Mucosa of stomach (tissue), 1 donor: ENCODE measurements around the gene KCNQ1OT1.

Experiments
- H3K27me3 ChIP-seq: one replicate; pipeline ENCODE4 v1.7.0; 2013; ENCODE audit warnings: mild to moderate bottlenecking, low read length; ENCODE audit not compliant: control insufficient read depth, insufficient read depth
- H3K36me3 ChIP-seq: one replicate; pipeline ENCODE4 v1.7.0; 2013; ENCODE audit warnings: low read length; ENCODE audit not compliant: control insufficient read depth, insufficient read depth
- H3K4me1 ChIP-seq: one replicate; pipeline ENCODE4 v1.7.0; 2013; ENCODE audit warnings: mild to moderate bottlenecking, low read length; ENCODE audit not compliant: control insufficient read depth, insufficient read depth
- H3K4me3 ChIP-seq: one replicate; pipeline ENCODE4 v1.7.0; 2013; ENCODE audit warnings: low read length
- H3K9ac ChIP-seq: one replicate; pipeline ENCODE4 v1.7.0; 2013; ENCODE audit warnings: mild to moderate bottlenecking, low read length, moderate library complexity
- H3K9me3 ChIP-seq: one replicate; pipeline ENCODE4 v1.7.0; 2013; ENCODE audit warnings: mild to moderate bottlenecking, low read length, moderate library complexity; ENCODE audit not compliant: control insufficient read depth
- donor health status: Pancreatic carcinoma.

Gene KCNQ1OT1

GRCh38 chr11:2594267-2594666 lies 105.5 kb downstream of the KCNQ1OT1 start:
- no peaks in the 10 kb centered on the region for H3K4me1 ChIP-seq
- no peak overlapping the region for H3K9ac ChIP-seq
- no peaks in the 10 kb centered on the region for H3K9me3 ChIP-seq
- no peaks in the 10 kb centered on the region for H3K27me3 ChIP-seq
- H3K36me3 ChIP-seq: no peaks in the 10 kb centered on the region
- H3K4me3 ChIP-seq: no peak overlapping the region

DNA sequence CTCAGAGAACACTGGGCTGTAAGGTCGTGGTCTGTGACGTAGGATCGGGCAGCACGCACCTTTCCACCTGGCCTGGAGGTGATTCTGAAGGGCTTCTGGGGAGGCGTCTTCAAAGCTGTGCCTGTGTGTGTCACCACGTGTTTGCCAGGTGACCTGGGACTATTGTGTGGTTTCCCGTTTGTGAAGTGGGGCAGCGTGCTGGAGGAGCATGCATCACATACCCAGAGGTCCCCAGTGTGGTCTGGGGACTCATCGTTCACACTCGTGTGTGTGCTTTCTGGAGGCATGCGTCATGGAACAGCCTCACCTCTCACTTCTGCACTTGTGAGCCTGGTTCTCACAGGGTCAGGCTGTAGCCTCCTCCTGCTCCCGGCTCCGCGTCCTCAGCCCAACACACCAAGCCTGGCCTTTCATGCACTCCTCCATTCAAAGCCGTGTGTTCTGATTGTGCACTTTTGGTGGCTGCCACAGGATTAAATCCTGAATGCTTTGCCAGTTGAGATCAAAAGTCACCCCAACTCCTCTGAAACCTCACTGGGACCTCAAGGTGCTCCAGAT lies 106.3 kb downstream of the KCNQ1OT1 start:
- Histone ChIP-seq H3K4me3 (no peak overlapping the region), H3K36me3 (no peaks in the 10 kb centered on the region), H3K9me3 (no peaks in the 10 kb centered on the region), H3K27me3 (no peaks in the 10 kb centered on the region), H3K4me1 (no peaks in the 10 kb centered on the region), H3K9ac (no peak overlapping the region)

DNA sequence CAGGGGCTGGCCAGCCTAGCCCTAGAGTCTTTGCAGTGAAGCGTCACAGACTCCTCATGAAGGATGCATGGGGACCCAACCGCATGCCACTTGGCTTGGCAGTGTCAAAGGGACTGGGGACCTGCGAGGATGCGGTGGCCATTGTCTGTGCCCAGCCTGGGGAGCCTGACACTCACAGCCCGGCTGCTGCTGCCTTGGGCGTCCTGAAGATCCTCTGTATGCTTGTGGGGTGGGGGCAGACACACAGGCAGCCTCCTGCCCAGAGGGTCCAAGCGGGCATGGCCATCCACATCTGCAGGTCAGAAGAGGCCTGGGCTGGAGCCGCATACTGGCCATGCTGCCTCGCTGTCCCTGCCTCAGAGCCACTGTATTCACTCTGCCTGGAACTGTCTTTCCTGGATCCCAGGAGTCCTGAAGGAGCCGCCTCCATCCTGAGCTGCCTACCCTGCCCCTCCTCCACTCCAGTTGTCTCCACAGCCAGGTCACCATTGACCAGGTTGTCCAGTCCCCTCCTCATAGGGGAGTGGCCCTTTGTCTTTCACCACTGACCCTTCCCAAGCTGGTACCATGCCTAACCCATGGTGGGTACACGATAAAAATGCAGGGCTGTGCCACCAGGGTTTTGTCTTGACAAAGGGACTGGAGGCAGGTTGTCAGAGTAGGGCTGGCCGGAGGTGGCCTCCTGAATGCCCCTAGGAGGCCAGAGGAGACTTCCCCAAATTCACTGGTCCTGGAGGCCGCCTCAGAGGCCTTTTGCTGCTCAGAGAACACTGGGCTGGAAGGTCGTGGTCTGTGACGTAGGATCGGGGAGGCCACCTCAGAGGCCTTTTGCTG lies 107.0 kb downstream of the KCNQ1OT1 start:
- H3K9ac ChIP-seq: no peak overlapping the region
- no peaks in the 10 kb centered on the region for H3K9me3 ChIP-seq
- H3K4me3 ChIP-seq: no peak overlapping the region
- H3K4me1 ChIP-seq: no peaks in the 10 kb centered on the region
- no peaks in the 10 kb centered on the region for H3K36me3 ChIP-seq
- no peaks in the 10 kb centered on the region for H3K27me3 ChIP-seq

DNA sequence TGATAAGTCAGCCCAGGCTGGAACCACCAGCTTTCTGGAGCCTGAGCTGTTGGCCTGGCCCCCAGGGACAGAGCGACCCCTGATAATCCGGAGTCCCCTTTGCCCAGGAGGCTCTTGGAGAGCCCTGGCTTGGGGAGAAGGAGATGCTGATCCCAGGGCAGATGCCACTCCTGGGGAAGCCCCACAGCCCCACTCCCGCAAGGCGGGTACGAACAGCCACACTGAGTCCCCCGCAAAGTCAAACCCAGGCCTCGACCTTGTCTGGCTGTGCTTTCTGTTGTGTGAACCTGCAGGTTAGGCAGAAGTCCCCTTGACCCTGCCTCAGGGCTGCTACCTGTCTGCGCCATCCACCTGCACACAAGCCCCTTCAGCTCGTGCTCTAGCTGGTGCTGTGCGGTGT lies 108.0 kb downstream of the KCNQ1OT1 start:
- Histone ChIP-seq H3K36me3 (no peaks in the 10 kb centered on the region), H3K4me3 (no peak overlapping the region), H3K27me3 (no peaks in the 10 kb centered on the region), H3K9ac (no peak overlapping the region), H3K9me3 (no peaks in the 10 kb centered on the region), H3K4me1 (no peaks in the 10 kb centered on the region)

DNA sequence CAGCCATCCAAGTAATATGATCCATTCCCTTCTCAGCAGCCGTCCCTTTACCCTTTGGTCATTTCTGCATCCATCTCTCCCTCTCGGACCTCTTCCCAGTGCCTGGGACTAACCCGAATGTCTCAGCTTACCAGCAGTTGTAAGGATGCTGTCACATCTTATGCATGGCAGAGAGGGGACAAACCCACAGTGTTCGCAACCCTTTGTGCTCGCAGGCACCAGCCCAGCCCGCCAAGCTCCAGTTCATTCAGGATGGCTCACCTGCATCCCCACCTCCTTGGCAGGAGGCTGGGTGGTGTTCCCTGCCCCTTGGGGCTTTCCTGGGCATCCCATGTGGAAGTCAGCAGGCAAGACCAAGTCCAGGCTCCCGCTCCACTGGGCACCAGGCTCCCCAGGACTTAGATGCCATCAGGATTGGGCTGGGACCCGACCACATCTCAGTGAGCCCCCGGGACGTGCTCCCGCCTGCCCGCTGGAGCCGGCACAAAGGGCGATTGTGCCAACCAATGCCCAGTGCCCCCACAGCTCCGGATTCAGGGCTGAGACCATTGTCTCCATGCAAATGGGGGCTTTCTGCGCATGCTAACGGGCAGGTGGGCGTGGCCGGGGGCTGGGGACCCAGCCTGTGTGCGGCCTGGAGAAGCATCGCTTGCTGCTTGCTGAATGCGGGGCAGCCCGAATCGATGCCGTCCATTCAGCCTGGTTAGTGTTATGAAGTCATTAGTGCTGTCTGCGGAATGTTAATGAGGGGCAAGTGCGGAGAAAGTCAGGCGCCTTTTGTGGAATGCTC lies 108.6 kb downstream of the KCNQ1OT1 start:
- Histone ChIP-seq H3K4me1 (no peaks in the 10 kb centered on the region), H3K27me3 (no peaks in the 10 kb centered on the region), H3K4me3 (no peak overlapping the region), H3K9ac (no peak overlapping the region), H3K9me3 (no peaks in the 10 kb centered on the region), H3K36me3 (no peaks in the 10 kb centered on the region)

- Histone ChIP-seq H3K4me3 (no peak overlapping the region), H3K9me3 (no peaks in the 10 kb centered on the region), H3K27me3 (no peaks in the 10 kb centered on the region), H3K4me1 (no peaks in the 10 kb centered on the region), H3K9ac (no peak overlapping the region), H3K36me3 (no peaks in the 10 kb centered on the region)
Measured at GRCh38 chr11:2590131-2590964, 109.4 kb downstream of the KCNQ1OT1 start.

- Histone ChIP-seq H3K27me3 (no peaks in the 10 kb centered on the region), H3K9me3 (no peaks in the 10 kb centered on the region), H3K4me1 (no peaks in the 10 kb centered on the region), H3K9ac (no peak overlapping the region), H3K36me3 (no peaks in the 10 kb centered on the region), H3K4me3 (no peak overlapping the region)
Measured at GRCh38 chr11:2589538-2589934, 110.3 kb downstream of the KCNQ1OT1 start.

DNA sequence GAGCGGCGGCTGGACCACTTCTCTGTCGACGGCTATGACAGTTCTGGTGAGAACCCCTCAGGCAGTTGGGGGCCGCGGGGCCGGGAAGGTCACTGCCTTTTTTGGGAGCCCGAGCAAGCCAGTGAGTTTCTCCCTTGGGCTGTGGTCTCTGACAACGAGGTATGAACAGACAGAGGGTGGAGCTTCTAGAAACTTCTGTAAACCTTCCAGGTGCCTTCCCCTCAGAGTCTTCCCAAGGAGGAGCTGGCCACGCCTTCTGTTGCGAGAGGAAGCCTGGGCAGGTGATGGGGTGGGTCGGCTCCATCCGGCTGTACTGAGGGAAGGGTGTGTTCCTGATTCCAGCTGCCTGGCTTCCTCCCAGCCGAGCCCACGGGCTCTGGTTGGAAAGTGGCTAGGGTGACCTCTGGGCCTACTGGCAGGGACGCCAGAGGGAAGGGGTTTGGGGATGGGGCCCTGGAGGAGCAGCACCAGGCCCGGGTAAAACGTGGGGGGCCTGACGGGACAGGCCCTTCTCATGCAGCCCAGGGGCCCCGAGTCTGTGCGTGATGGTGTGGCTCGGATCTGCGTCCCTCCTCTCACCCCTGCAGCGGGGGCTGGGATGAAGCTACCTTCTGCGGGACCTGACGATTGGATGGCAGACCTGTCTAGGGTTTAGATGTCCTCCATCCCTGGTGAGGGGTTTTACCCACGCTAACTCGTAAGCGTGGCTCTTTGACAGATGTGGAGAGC lies 110.8 kb downstream of the KCNQ1OT1 start:
- no peaks in the 10 kb centered on the region for H3K27me3 ChIP-seq
- no peak overlapping the region for H3K4me3 ChIP-seq
- no peaks in the 10 kb centered on the region for H3K4me1 ChIP-seq
- H3K9ac ChIP-seq: no peak overlapping the region
- no peaks in the 10 kb centered on the region for H3K9me3 ChIP-seq
- no peaks in the 10 kb centered on the region for H3K36me3 ChIP-seq

- no peak overlapping the region for H3K9ac ChIP-seq
- H3K27me3 ChIP-seq: no peaks in the 10 kb centered on the region
- H3K9me3 ChIP-seq: no peaks in the 10 kb centered on the region
- no peaks in the 10 kb centered on the region for H3K4me1 ChIP-seq
- no peak overlapping the region for H3K4me3 ChIP-seq
- H3K36me3 ChIP-seq: no peaks in the 10 kb centered on the region
Measured at GRCh38 chr11:2587976-2588748, 111.6 kb downstream of the KCNQ1OT1 start.

- H3K36me3 ChIP-seq: no peaks in the 10 kb centered on the region
Measured at GRCh38 chr11:2587132-2587930, 112.5 kb downstream of the KCNQ1OT1 start.

More at GRCh38 chr11:2587132-2587930, 112.5 kb downstream of the KCNQ1OT1 start:
- H3K27me3 ChIP-seq: no peaks in the 10 kb centered on the region
- no peak overlapping the region for H3K4me3 ChIP-seq
- no peaks in the 10 kb centered on the region for H3K9me3 ChIP-seq
- H3K9ac ChIP-seq: no peak overlapping the region
- no peaks in the 10 kb centered on the region for H3K4me1 ChIP-seq
